ENCODE measurements around the gene GTF2B. TPM values are rescaled to one million over a fixed set of nuclear protein-coding genes. Genes with fewer than 3 reads are reported as not detected.
"Not testable (repeated sequence)": the region's sequence is repeated elsewhere in the genome, so short reads cannot be mapped to it uniquely, and the experiment has no call there.

Gene GTF2B
- total RNA-seq, 6 donors from 2014 or later, result 6.3 to 37.3 (median 24.4) TPM

GRCh38 chr1:88883156-88883555 lies 8.2 kb downstream of the GTF2B start:
- peaks cover 5 to 21% (median 15%) of the 10 kb centered on the region in 4 donors for H3K4me1 ChIP-seq
- WGBS, 2 donors, result 73 to 85% methylated on average over 3 of the region's 3 CpGs
- ATAC-seq (ENCODE audit: low FRiP score in 2 of 2) (no peak), DNase-seq (no peak)
- no peak overlapping the region for H3K4me3 ChIP-seq
- no peak overlapping the region for H3K27ac ChIP-seq
- H3K27me3 ChIP-seq, result no peaks in the 10 kb centered on the region
- H3K36me3 ChIP-seq, result peaks cover 13 to 53% (median 27%) of the 10 kb centered on the region in 4 donors
- TF ChIP-seq, protein P1, sequence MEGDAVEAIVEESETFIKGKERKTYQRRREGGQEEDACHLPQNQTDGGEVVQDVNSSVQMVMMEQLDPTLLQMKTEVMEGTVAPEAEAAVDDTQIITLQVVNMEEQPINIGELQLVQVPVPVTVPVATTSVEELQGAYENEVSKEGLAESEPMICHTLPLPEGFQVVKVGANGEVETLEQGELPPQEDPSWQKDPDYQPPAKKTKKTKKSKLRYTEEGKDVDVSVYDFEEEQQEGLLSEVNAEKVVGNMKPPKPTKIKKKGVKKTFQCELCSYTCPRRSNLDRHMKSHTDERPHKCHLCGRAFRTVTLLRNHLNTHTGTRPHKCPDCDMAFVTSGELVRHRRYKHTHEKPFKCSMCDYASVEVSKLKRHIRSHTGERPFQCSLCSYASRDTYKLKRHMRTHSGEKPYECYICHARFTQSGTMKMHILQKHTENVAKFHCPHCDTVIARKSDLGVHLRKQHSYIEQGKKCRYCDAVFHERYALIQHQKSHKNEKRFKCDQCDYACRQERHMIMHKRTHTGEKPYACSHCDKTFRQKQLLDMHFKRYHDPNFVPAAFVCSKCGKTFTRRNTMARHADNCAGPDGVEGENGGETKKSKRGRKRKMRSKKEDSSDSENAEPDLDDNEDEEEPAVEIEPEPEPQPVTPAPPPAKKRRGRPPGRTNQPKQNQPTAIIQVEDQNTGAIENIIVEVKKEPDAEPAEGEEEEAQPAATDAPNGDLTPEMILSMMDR (IDR thresholded peaks at IDR 0.05), result no peak
- TF ChIP-seq POLR2A (IDR thresholded peaks at IDR 0.05) (no peak), EP300 (IDR thresholded peaks at IDR 0.05) (no peak), POLR2AphosphoS5 (IDR thresholded peaks at IDR 0.05) (no peak)
- no peaks in the 10 kb centered on the region for H3K9me3 ChIP-seq

DNA sequence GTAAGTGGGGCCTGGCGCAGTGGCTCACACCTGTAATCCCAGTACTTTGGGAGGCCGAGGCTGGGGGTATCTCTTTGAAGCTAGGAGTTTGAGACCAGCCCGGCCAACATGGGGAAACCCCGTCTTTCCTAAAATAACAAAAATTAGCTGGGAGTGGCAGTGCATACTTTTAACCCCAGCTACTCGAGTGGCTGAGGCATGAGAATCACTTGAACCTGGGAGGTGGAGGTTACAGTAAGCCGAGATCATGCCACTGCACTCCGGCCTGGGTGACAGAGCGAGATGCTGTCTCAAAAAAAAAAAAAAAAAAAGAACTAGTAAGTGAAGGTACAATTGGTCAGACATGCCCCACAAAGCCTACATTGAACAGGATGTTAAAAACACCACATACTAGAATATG lies 10.7 kb downstream of the GTF2B start:
- ATAC-seq (ENCODE audit: low FRiP score in 2 of 2), result peak in 1 of 2 donors; percentile 65
- H3K9me3 ChIP-seq, H3K4me3 ChIP-seq, H3K27ac ChIP-seq, H3K27me3 ChIP-seq: not testable (repeated sequence)
- peaks cover 11 to 35% (median 20%) of the 10 kb centered on the region in 4 donors for H3K4me1 ChIP-seq
- 58 to 67% methylated on average over 7 to 8 of the region's 8 CpGs for WGBS, 2 donors
- H3K36me3 ChIP-seq, result peaks cover 8 to 41% (median 13%) of the 10 kb centered on the region in 4 donors
- peak in 1 of 2 donors; percentile 59 for DNase-seq

DNA sequence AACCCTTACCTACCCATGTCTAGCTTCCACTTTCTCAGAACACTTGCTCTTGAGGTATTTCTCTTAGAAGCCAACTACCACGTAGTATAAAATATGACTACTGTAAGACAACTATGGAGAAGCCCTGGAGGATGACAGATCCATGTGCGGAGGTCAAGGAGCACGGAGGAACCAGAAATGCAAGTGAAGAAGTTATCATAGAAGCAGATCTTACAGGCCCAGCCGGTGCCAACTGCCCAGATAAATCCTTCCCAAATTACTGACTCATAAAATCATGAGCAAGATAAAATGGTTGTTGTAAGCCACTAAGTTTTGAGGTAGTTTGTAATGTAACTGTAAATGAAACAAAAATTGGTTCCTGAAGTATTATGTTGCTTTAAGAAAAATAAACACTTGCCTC lies 12.6 kb downstream of the GTF2B start:
- Histone ChIP-seq H3K9me3 (no peaks in the 10 kb centered on the region), H3K4me1 (peaks cover 13 to 50% (median 26%) of the 10 kb centered on the region in 4 donors), H3K36me3 (peaks cover 0 to 21% (median 0%) of the 10 kb centered on the region in 4 donors), H3K27me3 (no peaks in the 10 kb centered on the region), H3K4me3 (no peak overlapping the region), H3K27ac (no peak overlapping the region)
- WGBS, 2 donors, result 69 to 74% methylated on average over 4 of the region's 4 CpGs
- no peak for ATAC-seq (ENCODE audit: low FRiP score in 2 of 2)
- TF ChIP-seq POLR2A (IDR thresholded peaks at IDR 0.05), result no peak
- no peak for TF ChIP-seq POLR2AphosphoS5 (IDR thresholded peaks at IDR 0.05)
- TF ChIP-seq EP300 (IDR thresholded peaks at IDR 0.05), result no peak
- TF ChIP-seq, protein P1 (IDR thresholded peaks at IDR 0.05), result no peak
- DNase-seq, result no peak

GRCh38 chr1:88877911-88878310 lies 13.5 kb downstream of the GTF2B start:
- Histone ChIP-seq H3K36me3 (peaks cover 0 to 13% (median 0%) of the 10 kb centered on the region in 4 donors), H3K9me3 (no peaks in the 10 kb centered on the region), H3K27me3 (no peaks in the 10 kb centered on the region), H3K27ac (no peak overlapping the region), H3K4me1 (peaks cover 16 to 53% (median 30%) of the 10 kb centered on the region in 4 donors), H3K4me3 (no peak overlapping the region)
- no peak for TF ChIP-seq POLR2AphosphoS5 (IDR thresholded peaks at IDR 0.05)
- TF ChIP-seq POLR2A (IDR thresholded peaks at IDR 0.05), result no peak
- no peak for TF ChIP-seq EP300 (IDR thresholded peaks at IDR 0.05)
- TF ChIP-seq, protein P1 (IDR thresholded peaks at IDR 0.05), result no peak
- DNase-seq (no peak), ATAC-seq (ENCODE audit: low FRiP score in 2 of 2) (no peak)
- WGBS, 2 donors, result 82 to 91% methylated on average over 9 of the region's 9 CpGs

- H3K9me3 ChIP-seq, result no peaks in the 10 kb centered on the region
- H3K4me3 ChIP-seq, result no peak overlapping the region
- peaks cover 16 to 49% (median 29%) of the 10 kb centered on the region in 4 donors for H3K4me1 ChIP-seq
- ATAC-seq (ENCODE audit: low FRiP score in 2 of 2) (peak in 1 of 2 donors; percentile 58), DNase-seq (no peak)
- no peak for TF ChIP-seq POLR2AphosphoS5 (IDR thresholded peaks at IDR 0.05)
- TF ChIP-seq, protein P1 (IDR thresholded peaks at IDR 0.05), result peak in 5 of 6 experiments; percentile 34 to 59 (median 39)
- TF ChIP-seq POLR2A (IDR thresholded peaks at IDR 0.05), result no peak
- no peak for TF ChIP-seq EP300 (IDR thresholded peaks at IDR 0.05)
- peaks cover 0 to 13% (median 0%) of the 10 kb centered on the region in 4 donors for H3K36me3 ChIP-seq
- 37 to 56% methylated on average over 6 of the region's 6 CpGs for WGBS, 2 donors
- no peak overlapping the region for H3K27ac ChIP-seq
- no peaks in the 10 kb centered on the region for H3K27me3 ChIP-seq
Observed at GRCh38 chr1:88877382-88877825, 14.0 kb downstream of the GTF2B start.
